PC-9 (cell line): ENCODE data around the gene ABI3BP. TPM values are rescaled to one million over a fixed set of nuclear protein-coding genes. Genes with fewer than 3 reads are reported as not detected.

Source experiments
- BruUV-seq: library from RNA; stranded (reverse); fragments of 400-500 nt; replicated peaks from 2 replicates; lab custom pipeline; 2021; lab: Mats Ljungman, UMichigan
- CTCF ChIA-PET: fragments of 300-600 bp; sonication (Branson Sonifier 250); formaldehyde crosslinking; loops from one replicate; lab custom pipeline; 2022; ENCODE audit warnings: antibody characterized with exemption; lab: Charles Lee
- POLR2A ChIA-PET: fragments of 300-600 bp; sonication (Branson Sonifier 250); formaldehyde crosslinking; loops from one replicate; lab custom pipeline; 2022; ENCODE audit warnings: antibody characterized with exemption; ENCODE audit not compliant: unreplicated experiment; lab: Charles Lee
- DNase-seq, 2 experiments: peaks; one replicate each; pipeline versions ENCODE4 v3.0.0 to v3.0.0-alpha.2; 2015 to 2022; ENCODE audit warnings: mixed read lengths in 1 of 2
- H2AFZ ChIP-seq: fragments of 200-600 bp; sonication (generic); 2 replicates; pipeline ENCODE4 v1.8.1; 2017; ENCODE audit warnings: antibody characterized with exemption
- H3F3A ChIP-seq: fragments of 200-600 bp; sonication (generic); 2 replicates; pipeline ENCODE4 v1.8.1; 2017; ENCODE audit warnings: antibody characterized with exemption, mild to moderate bottlenecking, low read depth; ENCODE audit not compliant: insufficient read depth
- H3K27ac ChIP-seq: fragments of 200-600 bp; sonication (generic); 2 replicates; pipeline ENCODE4 v1.6.1; 2016; ENCODE audit warnings: mixed run types
- H3K27me3 ChIP-seq: fragments of 200-600 bp; sonication (generic); 2 replicates; pipeline ENCODE4 v1.6.1; 2016; ENCODE audit warnings: low read depth, mixed run types; ENCODE audit not compliant: insufficient read depth
- H3K36me3 ChIP-seq: fragments of 200-600 bp; sonication (generic); 2 replicates; pipeline ENCODE4 v1.6.1; 2016; ENCODE audit warnings: low read depth, mixed run types
- H3K4me1 ChIP-seq: fragments of 200-600 bp; sonication (generic); replicated peaks from 2 replicates; pipeline ENCODE4 v1.6.1; 2016; ENCODE audit warnings: mixed run types; ENCODE audit not compliant: insufficient read depth
- H3K4me2 ChIP-seq: fragments of 200-600 bp; sonication (generic); 2 replicates; pipeline ENCODE4 v1.6.1; 2017; ENCODE audit warnings: mixed run types
- H3K4me3 ChIP-seq: fragments of 200-600 bp; sonication (generic); 2 replicates; pipeline ENCODE4 v1.6.1; 2016; ENCODE audit warnings: mixed run types
- H3K79me2 ChIP-seq: fragments of 200-600 bp; sonication (generic); 2 replicates; pipeline ENCODE4 v1.6.1; 2017; ENCODE audit warnings: low read depth, mixed run types
- H3K9me2 ChIP-seq: fragments of 200-600 bp; sonication (generic); 2 replicates; pipeline ENCODE4 v1.8.1; 2017; ENCODE audit warnings: mild to moderate bottlenecking; ENCODE audit not compliant: insufficient read depth
- H3K9me3 ChIP-seq: fragments of 200-600 bp; sonication (generic); 2 replicates; pipeline ENCODE4 v1.8.1; 2016; ENCODE audit warnings: low read depth; ENCODE audit not compliant: insufficient read depth
- H4K20me1 ChIP-seq: fragments of 200-600 bp; sonication (generic); 2 replicates; pipeline ENCODE4 v1.8.1; 2017; ENCODE audit not compliant: insufficient read depth
- EZH2 ChIP-seq: fragments of 200-600 bp; sonication (generic); IDR thresholded peaks from 2 replicates; pipeline ENCODE4 v1.8.0; 2017; ENCODE audit warnings: antibody characterized with exemption, low read depth
- intact Hi-C: fragments of 100-400 bp; cut with micrococcal nuclease; formaldehyde crosslinking; loops from one replicate; pipeline ENCODE4 v1.10.0; 2022; ENCODE audit not compliant: unreplicated experiment
- total RNA-seq: library from RNA; stranded (reverse); gene quantifications from 2 replicates; pipeline ENCODE4 v1.2.3, GENCODE V29; 2021
- TF ChIP-seq, protein P1 (sequence below): fragments of 200-600 bp; sonication (generic); conservative IDR thresholded peaks from 2 replicates; pipeline ENCODE4 v1.6.1; 2017; ENCODE audit warnings: mixed run types, antibody characterized with exemption, mild to moderate bottlenecking, moderate library complexity

Gene ABI3BP
- total RNA-seq, 1 experiment from 2014 or later: 4.2 TPM

DNA sequence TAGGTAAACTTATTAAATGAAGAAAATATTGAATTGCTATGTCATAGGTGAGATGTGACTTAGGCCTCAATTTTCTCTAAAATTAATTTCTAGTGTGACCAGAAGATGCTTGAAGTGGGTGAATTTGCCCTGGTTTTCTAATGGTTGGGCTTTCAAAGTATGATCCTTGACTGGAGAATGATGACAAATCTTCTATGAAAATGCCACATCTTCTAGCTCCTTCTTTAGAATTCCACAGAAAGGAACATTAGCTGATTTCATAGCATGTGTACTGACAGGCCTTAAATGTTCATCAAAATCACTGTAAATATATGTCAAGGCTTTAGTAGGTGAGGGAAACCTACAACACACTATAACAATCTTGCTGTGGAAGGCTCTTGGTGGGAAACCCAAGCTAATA lies 8.9 kb downstream of the ABI3BP start:
- BruUV-seq: no TSS peak
- intact Hi-C loops: no loop called here
- Histone ChIP-seq H3K9me2 (no peaks in the 10 kb centered on the region), H3K36me3 (no peaks in the 10 kb centered on the region), H3F3A (no peaks in the 10 kb centered on the region), H3K9me3 (no peaks in the 10 kb centered on the region), H2AFZ (no peak overlapping the region), H3K4me3 (no peak overlapping the region), H3K4me1 (no peaks in the 10 kb centered on the region), H4K20me1 (no peaks in the 10 kb centered on the region), H3K4me2 (no peak overlapping the region), H3K27ac (no peak overlapping the region), H3K79me2 (no peaks in the 10 kb centered on the region), H3K27me3 (no peaks in the 10 kb centered on the region)
- ChIA-PET POLR2A (no interaction called here), CTCF (interaction anchor here (0.6 kb wide), 1 partner anchor 518 kb away, joined by 11 read pairs; no protein-coding TSS in a partner anchor)
- DNase-seq: no peak
- no peak for TF ChIP-seq EZH2
- TF ChIP-seq, protein P1, sequence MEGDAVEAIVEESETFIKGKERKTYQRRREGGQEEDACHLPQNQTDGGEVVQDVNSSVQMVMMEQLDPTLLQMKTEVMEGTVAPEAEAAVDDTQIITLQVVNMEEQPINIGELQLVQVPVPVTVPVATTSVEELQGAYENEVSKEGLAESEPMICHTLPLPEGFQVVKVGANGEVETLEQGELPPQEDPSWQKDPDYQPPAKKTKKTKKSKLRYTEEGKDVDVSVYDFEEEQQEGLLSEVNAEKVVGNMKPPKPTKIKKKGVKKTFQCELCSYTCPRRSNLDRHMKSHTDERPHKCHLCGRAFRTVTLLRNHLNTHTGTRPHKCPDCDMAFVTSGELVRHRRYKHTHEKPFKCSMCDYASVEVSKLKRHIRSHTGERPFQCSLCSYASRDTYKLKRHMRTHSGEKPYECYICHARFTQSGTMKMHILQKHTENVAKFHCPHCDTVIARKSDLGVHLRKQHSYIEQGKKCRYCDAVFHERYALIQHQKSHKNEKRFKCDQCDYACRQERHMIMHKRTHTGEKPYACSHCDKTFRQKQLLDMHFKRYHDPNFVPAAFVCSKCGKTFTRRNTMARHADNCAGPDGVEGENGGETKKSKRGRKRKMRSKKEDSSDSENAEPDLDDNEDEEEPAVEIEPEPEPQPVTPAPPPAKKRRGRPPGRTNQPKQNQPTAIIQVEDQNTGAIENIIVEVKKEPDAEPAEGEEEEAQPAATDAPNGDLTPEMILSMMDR: no peak

DNA sequence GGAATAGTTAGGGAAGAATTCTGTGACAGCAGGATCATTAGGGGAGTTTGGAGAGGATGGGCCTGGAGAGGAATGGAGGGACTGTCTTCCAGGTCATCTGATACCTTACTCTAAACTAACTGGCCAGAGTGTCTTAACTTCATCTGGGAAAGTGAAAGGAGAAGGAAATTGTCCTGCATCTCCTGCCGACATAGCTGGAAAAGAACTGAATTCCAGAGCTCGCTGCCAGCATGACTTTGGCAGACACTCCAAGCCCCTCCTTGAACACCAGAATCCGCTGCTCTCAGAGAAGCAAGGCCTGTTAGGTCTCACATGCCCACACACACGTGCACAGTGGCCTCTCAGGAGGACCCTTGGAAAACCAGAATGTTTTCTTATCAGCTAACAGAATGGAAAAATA lies 10.5 kb downstream of the ABI3BP start:
- H3K9me2 ChIP-seq: no peaks in the 10 kb centered on the region
- BruUV-seq: no TSS peak
- H2AFZ ChIP-seq: peak overlapping the region; percentile 11; the same call in 1 of the 2 replicates
- TF ChIP-seq EZH2: no peak
- TF ChIP-seq, protein P1: no peak
- H3K9me3 ChIP-seq: no peaks in the 10 kb centered on the region
- H3K79me2 ChIP-seq: no peaks in the 10 kb centered on the region
- no peaks in the 10 kb centered on the region for H3K4me1 ChIP-seq
- CTCF ChIA-PET: no interaction called here
- POLR2A ChIA-PET: no interaction called here
- no peaks in the 10 kb centered on the region for H3K27me3 ChIP-seq
- no peaks in the 10 kb centered on the region for H3F3A ChIP-seq
- intact Hi-C loops: no loop called here
- H4K20me1 ChIP-seq: no peaks in the 10 kb centered on the region
- no peak overlapping the region for H3K4me2 ChIP-seq
- no peaks in the 10 kb centered on the region for H3K36me3 ChIP-seq
- no peak for DNase-seq
- H3K4me3 ChIP-seq: no peak overlapping the region
- H3K27ac ChIP-seq: no peak overlapping the region

DNA sequence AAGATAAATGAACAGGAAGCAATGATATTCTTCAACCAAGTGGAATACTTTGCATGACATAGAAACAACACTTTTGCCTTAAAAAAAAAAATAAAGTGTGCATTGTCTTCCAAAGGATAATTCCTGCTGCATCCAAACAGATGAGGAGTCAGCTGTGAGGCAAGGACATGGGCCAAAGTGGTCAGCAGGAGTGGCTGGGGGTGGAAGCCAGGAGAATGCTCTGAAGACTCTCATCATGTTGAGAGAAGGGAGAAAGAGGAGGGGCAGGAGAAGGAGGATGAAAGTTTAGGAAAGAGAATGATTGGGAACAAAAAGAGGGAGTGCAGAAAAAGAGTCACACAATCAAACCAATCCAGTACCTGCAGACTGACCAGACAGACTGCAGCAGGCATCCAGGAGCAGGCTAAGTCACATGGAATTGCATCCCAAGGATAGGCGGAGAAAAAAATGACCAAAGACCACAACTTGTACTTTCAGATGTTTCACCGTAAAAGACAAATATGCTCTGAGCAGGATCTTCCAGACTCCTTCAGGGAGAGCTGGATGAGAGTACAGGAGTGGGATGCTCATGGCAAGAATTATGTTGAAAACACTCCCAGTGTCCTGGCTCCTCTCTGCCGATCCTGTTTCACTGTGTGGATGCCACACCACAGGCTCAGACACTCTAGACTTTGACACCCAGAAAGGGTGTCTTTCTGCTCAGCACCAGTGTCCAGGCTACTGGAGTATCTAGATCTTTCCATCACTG lies 11.9 kb downstream of the ABI3BP start:
- H3F3A ChIP-seq: no peaks in the 10 kb centered on the region
- TF ChIP-seq EZH2: no peak
- TF ChIP-seq, protein P1: no peak
- H3K4me2 ChIP-seq: no peak overlapping the region
- no peaks in the 10 kb centered on the region for H3K79me2 ChIP-seq
- no peak overlapping the region for H2AFZ ChIP-seq
- no peak for DNase-seq
- H4K20me1 ChIP-seq: no peaks in the 10 kb centered on the region
- H3K36me3 ChIP-seq: no peaks in the 10 kb centered on the region
- H3K4me3 ChIP-seq: no peak overlapping the region
- H3K4me1 ChIP-seq: no peaks in the 10 kb centered on the region
- no peaks in the 10 kb centered on the region for H3K27me3 ChIP-seq
- ChIA-PET CTCF (no interaction called here), POLR2A (no interaction called here)
- H3K27ac ChIP-seq: no peak overlapping the region
- intact Hi-C loops: no loop called here
- no peaks in the 10 kb centered on the region for H3K9me3 ChIP-seq
- BruUV-seq: no TSS peak
- H3K9me2 ChIP-seq: no peaks in the 10 kb centered on the region
